Retinal pigment epithelial cell (primary cell): ENCODE results near the gene BCHE.

ENCODE experiments used
- DNase-seq: peaks from one replicate; pipeline ENCODE4 v3.0.0-alpha.2; 2010; ENCODE audit warnings: low read depth
- H3K4me3 ChIP-seq: 2 replicates; pipeline ENCODE4 v1.5.1; 2011; ENCODE audit warnings: mild to moderate bottlenecking, low read length, control low read depth, moderate library complexity
- CTCF ChIP-seq: conservative IDR thresholded peaks from 2 replicates; pipeline ENCODE4 v1.5.1; 2011; ENCODE audit warnings: low read depth, low read length, control low read depth, inconsistent platforms

BCHE gene

GRCh38 chr3:165846056-165846455 lies 8.8 kb upstream of the BCHE start:
- DNase-seq: no peak
- no peak overlapping the region for H3K4me3 ChIP-seq
- TF ChIP-seq CTCF: no peak

- no peak overlapping the region for H3K4me3 ChIP-seq
- DNase-seq: no peak
- TF ChIP-seq CTCF: no peak
Observed at GRCh38 chr3:165839296-165840076, 2.3 kb upstream of the BCHE start.

GRCh38 chr3:165837801-165838200 lies 578 bp upstream of the BCHE start:
- TF ChIP-seq CTCF: no peak
- DNase-seq: no peak
- H3K4me3 ChIP-seq: no peak overlapping the region

- no peak overlapping the region for H3K4me3 ChIP-seq
- no peak for TF ChIP-seq CTCF
- no peak for DNase-seq
Observed at GRCh38 chr3:165835431-165835830, 1.8 kb downstream of the BCHE start.

- TF ChIP-seq CTCF: no peak
- H3K4me3 ChIP-seq: no peak overlapping the region
- no peak for DNase-seq
Observed at GRCh38 chr3:165830746-165831145, 6.5 kb downstream of the BCHE start.

GRCh38 chr3:165827883-165828282 lies 9.3 kb downstream of the BCHE start:
- H3K4me3 ChIP-seq: no peak overlapping the region
- TF ChIP-seq CTCF: no peak
- no peak for DNase-seq

GRCh38 chr3:165827233-165827632 lies 10.0 kb downstream of the BCHE start:
- H3K4me3 ChIP-seq: no peak overlapping the region
- TF ChIP-seq CTCF: no peak
- DNase-seq: no peak
